ENCODE measurements around the gene CAMTA1. TPM values are rescaled to one million over a fixed set of nuclear protein-coding genes. Genes with fewer than 3 reads are reported as not detected.

Gene CAMTA1
- total RNA-seq, 1 experiment from 2014 or later, result 85.2 TPM

GRCh38 chr1:7592120-7592798, 807.0 kb downstream of the CAMTA1 start:
- no peak overlapping the region for H3K27ac ChIP-seq (ENCODE audit: low read depth, low read length, poor library complexity, severe bottlenecking)
- no peaks in the 10 kb centered on the region for H3K4me1 ChIP-seq (ENCODE audit: insufficient read depth, low read length, poor library complexity, severe bottlenecking)
- POLR2A ChIA-PET (ENCODE audit: low non-redundant PET), result no interaction called here
- H3K36me3 ChIP-seq (ENCODE audit: insufficient read depth, low read length, poor library complexity, severe bottlenecking), result no peaks in the 10 kb centered on the region
- intact Hi-C loops (cut with micrococcal nuclease; ENCODE audit: unreplicated experiment), result no loop called here
- no peaks in the 10 kb centered on the region for H3K27me3 ChIP-seq (replicated peaks; ENCODE audit: insufficient read depth, low read depth, low read length, poor library complexity)
- no peak for TF ChIP-seq EZH2 (IDR thresholded peaks at IDR 0.05; ENCODE audit: borderline replicate concordance, low read depth, low read length, poor library complexity, severe bottlenecking)
- TF ChIP-seq CTCF (conservative IDR thresholded peaks at IDR 0.05; ENCODE audit: low read depth, low read length), result no peak
- CTCF ChIA-PET, result no interaction called here
- no peak for DNase-seq (ENCODE audit: low spot score)
- H3K4me3 ChIP-seq (ENCODE audit: low read depth, low read length, poor library complexity, severe bottlenecking), result no peak overlapping the region
- no peaks in the 10 kb centered on the region for H3K9me3 ChIP-seq (ENCODE audit: low read depth, low read length, poor library complexity, severe bottlenecking)
- no TSS peak for BruUV-seq (replicated peaks)

- TF ChIP-seq EZH2 (IDR thresholded peaks at IDR 0.05; ENCODE audit: borderline replicate concordance, low read depth, low read length, poor library complexity, severe bottlenecking), result no peak
- no peak for TF ChIP-seq CTCF (conservative IDR thresholded peaks at IDR 0.05; ENCODE audit: low read depth, low read length)
- H3K4me3 ChIP-seq (ENCODE audit: low read depth, low read length, poor library complexity, severe bottlenecking), result no peak overlapping the region
- ChIA-PET POLR2A (ENCODE audit: low non-redundant PET) (interaction anchor here (0.7 kb wide), 1 partner anchor 115 kb away, joined by 3 read pairs; no protein-coding TSS in a partner anchor), CTCF (interaction anchor here (0.7 kb wide), 2 partner anchors 309 to 412 kb away, joined by 3 read pairs; no protein-coding TSS in a partner anchor)
- H3K27ac ChIP-seq (ENCODE audit: low read depth, low read length, poor library complexity, severe bottlenecking), result no peak overlapping the region
- H3K27me3 ChIP-seq (replicated peaks; ENCODE audit: insufficient read depth, low read depth, low read length, poor library complexity), result no peaks in the 10 kb centered on the region
- no peaks in the 10 kb centered on the region for H3K4me1 ChIP-seq (ENCODE audit: insufficient read depth, low read length, poor library complexity, severe bottlenecking)
- DNase-seq (ENCODE audit: low spot score), result no peak
- BruUV-seq (replicated peaks), result no TSS peak
- no peaks in the 10 kb centered on the region for H3K36me3 ChIP-seq (ENCODE audit: insufficient read depth, low read length, poor library complexity, severe bottlenecking)
- H3K9me3 ChIP-seq (ENCODE audit: low read depth, low read length, poor library complexity, severe bottlenecking), result no peaks in the 10 kb centered on the region
- intact Hi-C loops (cut with micrococcal nuclease; ENCODE audit: unreplicated experiment), result no loop called here
These were observed 808.9 kb downstream of the CAMTA1 start for GRCh38 chr1:7594002-7594713.

GRCh38 chr1:7594714-7595295, 809.6 kb downstream of the CAMTA1 start:
- Histone ChIP-seq H3K9me3 (ENCODE audit: low read depth, low read length, poor library complexity, severe bottlenecking) (no peaks in the 10 kb centered on the region), H3K36me3 (ENCODE audit: insufficient read depth, low read length, poor library complexity, severe bottlenecking) (no peaks in the 10 kb centered on the region), H3K4me3 (ENCODE audit: low read depth, low read length, poor library complexity, severe bottlenecking) (no peak overlapping the region), H3K4me1 (ENCODE audit: insufficient read depth, low read length, poor library complexity, severe bottlenecking) (no peaks in the 10 kb centered on the region), H3K27me3 (replicated peaks; ENCODE audit: insufficient read depth, low read depth, low read length, poor library complexity) (no peaks in the 10 kb centered on the region), H3K27ac (ENCODE audit: low read depth, low read length, poor library complexity, severe bottlenecking) (no peak overlapping the region)
- TF ChIP-seq CTCF (conservative IDR thresholded peaks at IDR 0.05; ENCODE audit: low read depth, low read length) (no peak), EZH2 (IDR thresholded peaks at IDR 0.05; ENCODE audit: borderline replicate concordance, low read depth, low read length, poor library complexity, severe bottlenecking) (no peak)
- no TSS peak for BruUV-seq (replicated peaks)
- intact Hi-C loops (cut with micrococcal nuclease; ENCODE audit: unreplicated experiment), result no loop called here
- no peak for DNase-seq (ENCODE audit: low spot score)
- ChIA-PET POLR2A (ENCODE audit: low non-redundant PET) (interaction anchor here (0.7 kb wide), 1 partner anchor 116 kb away, joined by 3 read pairs; no protein-coding TSS in a partner anchor), CTCF (interaction anchor here (0.7 kb wide), 2 partner anchors 310 to 413 kb away, joined by 3 read pairs; no protein-coding TSS in a partner anchor)

Data from A673 (cell line).